Measurements from ENCODE around the gene MAP3K2.

DNA sequence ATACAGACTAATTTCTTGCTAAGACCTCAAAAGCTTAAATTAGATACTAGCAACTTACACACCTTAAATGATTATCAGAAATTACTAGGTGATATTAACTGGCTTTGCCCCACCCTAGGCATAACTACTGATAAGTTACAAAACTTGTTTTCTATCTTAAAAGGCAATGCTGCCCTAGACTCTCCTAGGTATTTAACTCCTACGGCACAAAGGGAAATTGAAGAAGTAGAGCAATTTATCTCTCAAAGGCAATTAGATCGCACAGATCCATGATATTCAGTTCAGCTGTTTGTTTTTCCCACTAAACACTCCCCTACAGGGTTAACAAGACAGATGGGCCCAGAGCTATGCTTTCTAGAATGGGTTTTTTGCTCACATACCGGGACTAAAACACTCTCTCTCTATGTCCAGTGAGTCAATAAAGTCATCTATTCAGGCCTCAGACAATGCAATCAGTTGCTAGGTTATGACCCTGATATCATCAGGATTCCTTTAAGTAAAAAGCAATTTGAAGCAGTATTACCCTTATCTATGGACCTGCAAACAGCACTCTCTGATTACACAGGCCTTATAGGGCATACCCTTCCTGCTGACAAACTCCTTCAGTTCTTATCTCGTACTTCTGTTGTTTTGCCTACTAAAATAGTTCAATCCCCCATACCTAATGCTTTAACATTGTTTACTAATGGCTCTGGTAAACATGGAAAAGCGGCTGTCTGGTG, 14.3 kb downstream of the MAP3K2 start:
- TF ChIP-seq, protein P1, sequence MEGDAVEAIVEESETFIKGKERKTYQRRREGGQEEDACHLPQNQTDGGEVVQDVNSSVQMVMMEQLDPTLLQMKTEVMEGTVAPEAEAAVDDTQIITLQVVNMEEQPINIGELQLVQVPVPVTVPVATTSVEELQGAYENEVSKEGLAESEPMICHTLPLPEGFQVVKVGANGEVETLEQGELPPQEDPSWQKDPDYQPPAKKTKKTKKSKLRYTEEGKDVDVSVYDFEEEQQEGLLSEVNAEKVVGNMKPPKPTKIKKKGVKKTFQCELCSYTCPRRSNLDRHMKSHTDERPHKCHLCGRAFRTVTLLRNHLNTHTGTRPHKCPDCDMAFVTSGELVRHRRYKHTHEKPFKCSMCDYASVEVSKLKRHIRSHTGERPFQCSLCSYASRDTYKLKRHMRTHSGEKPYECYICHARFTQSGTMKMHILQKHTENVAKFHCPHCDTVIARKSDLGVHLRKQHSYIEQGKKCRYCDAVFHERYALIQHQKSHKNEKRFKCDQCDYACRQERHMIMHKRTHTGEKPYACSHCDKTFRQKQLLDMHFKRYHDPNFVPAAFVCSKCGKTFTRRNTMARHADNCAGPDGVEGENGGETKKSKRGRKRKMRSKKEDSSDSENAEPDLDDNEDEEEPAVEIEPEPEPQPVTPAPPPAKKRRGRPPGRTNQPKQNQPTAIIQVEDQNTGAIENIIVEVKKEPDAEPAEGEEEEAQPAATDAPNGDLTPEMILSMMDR (IDR thresholded peaks at IDR 0.05): no peak
- TF ChIP-seq POLR2A (IDR thresholded peaks at IDR 0.05): no peak

All from uterus (tissue), 2 donors.